Thoracic aorta (tissue), 2 donors: Measurements from ENCODE around the gene ANKMY1. TPM values are rescaled to one million over a fixed set of nuclear protein-coding genes. Genes with fewer than 3 reads are reported as not detected.

Experiments used
- ATAC-seq: fragments of 150-250 bp; one replicate; pipeline ENCODE4 v1.8.0; 2017; ENCODE audit warnings: low read depth; ENCODE audit not compliant: insufficient number of reproducible peaks, low FRiP score
- DNase-seq: peaks from one replicate; pipeline ENCODE4 v3.0.0-alpha.2; 2020; ENCODE audit warnings: low spot score
- H3K27ac ChIP-seq, 2 donors: fragments of 200-600 bp; sonication (generic); 1 replicate in 1 of 2; 2 replicates in 1 of 2; pipeline ENCODE4 v1.5.1; 2016; ENCODE audit warnings: mild to moderate bottlenecking in 2 of 2, moderate library complexity in 2 of 2
- H3K27me3 ChIP-seq: fragments of 200-600 bp; sonication (generic); replicated peaks from 2 replicates; pipeline ENCODE4 v1.6.0; 2016; ENCODE audit warnings: mild to moderate bottlenecking; ENCODE audit not compliant: insufficient read depth
- H3K36me3 ChIP-seq: fragments of 200-600 bp; sonication (generic); one replicate; pipeline ENCODE4 v1.5.1; 2016
- H3K4me1 ChIP-seq, 2 donors: fragments of 200-600 bp; sonication (generic); 1 replicate in 1 of 2; 2 replicates in 1 of 2; pipeline versions ENCODE4 v1.5.1 to v1.6.0; 2016; ENCODE audit warnings: low read depth in 2 of 2, mild to moderate bottlenecking in 1 of 2; ENCODE audit not compliant: control insufficient read depth in 1 of 2
- H3K4me3 ChIP-seq: fragments of 200-600 bp; sonication (generic); 2 replicates; pipeline ENCODE4 v1.5.1; 2016; ENCODE audit warnings: mild to moderate bottlenecking
- H3K9me3 ChIP-seq: fragments of 200-600 bp; sonication (generic); 2 replicates; pipeline ENCODE4 v1.5.1; 2016
- CTCF ChIP-seq: fragments of 200-600 bp; sonication (generic); IDR thresholded peaks from one replicate; pipeline ENCODE4 v1.5.1; 2019; ENCODE audit warnings: antibody characterized with exemption
- total RNA-seq, 2 donors: library from RNA; depleted of rRNA; stranded (reverse); fragments of >200 nt; gene quantifications; one replicate each; pipeline versions ENCODE4 v1.1.0 to v1.2.3, GENCODE V29; 2016

The ANKMY1 gene
- total RNA-seq, 2 donors from 2014 or later, result 20.0 to 44.8 TPM

GRCh38 chr2:240582781-240583180, 25.0 kb upstream of the ANKMY1 start:
- H3K27me3 ChIP-seq, result no peaks in the 10 kb centered on the region
- peaks cover 25 to 30% of the 10 kb centered on the region in 2 donors for H3K4me1 ChIP-seq
- H3K9me3 ChIP-seq, result no peaks in the 10 kb centered on the region
- no peak overlapping the region for H3K4me3 ChIP-seq
- no peak overlapping the region for H3K27ac ChIP-seq
- peaks cover 5% of the 10 kb centered on the region for H3K36me3 ChIP-seq
- no peak for TF ChIP-seq CTCF
- DNase-seq (no peak), ATAC-seq (no peak)

- Histone ChIP-seq H3K4me3 (no peak overlapping the region), H3K27me3 (no peaks in the 10 kb centered on the region), H3K27ac (no peak overlapping the region), H3K36me3 (peaks cover 14% of the 10 kb centered on the region), H3K9me3 (no peaks in the 10 kb centered on the region), H3K4me1 (peaks cover 19 to 23% of the 10 kb centered on the region in 2 donors)
- ATAC-seq (no peak), DNase-seq (no peak)
- no peak for TF ChIP-seq CTCF
These were observed 24.0 kb upstream of the ANKMY1 start for GRCh38 chr2:240581811-240582210.

- peaks cover 13 to 16% of the 10 kb centered on the region in 2 donors for H3K4me1 ChIP-seq
- TF ChIP-seq CTCF, result no peak
- H3K9me3 ChIP-seq, result no peaks in the 10 kb centered on the region
- no peaks in the 10 kb centered on the region for H3K27me3 ChIP-seq
- DNase-seq (no peak), ATAC-seq (peak; percentile 82)
- H3K27ac ChIP-seq, result peak overlapping the region; percentile 47 to 72
- peaks cover 30% of the 10 kb centered on the region for H3K36me3 ChIP-seq
- H3K4me3 ChIP-seq, result no peak overlapping the region
These were observed 22.2 kb upstream of the ANKMY1 start for GRCh38 chr2:240579771-240580614.

GRCh38 chr2:240579071-240579762, 21.4 kb upstream of the ANKMY1 start:
- no peaks in the 10 kb centered on the region for H3K9me3 ChIP-seq
- DNase-seq (no peak), ATAC-seq (no peak)
- H3K4me1 ChIP-seq, result peaks cover 8 to 9% of the 10 kb centered on the region in 2 donors
- H3K4me3 ChIP-seq, result no peak overlapping the region
- peak overlapping the region in 1 of 2 donors; percentile 72 for H3K27ac ChIP-seq
- no peak for TF ChIP-seq CTCF
- H3K27me3 ChIP-seq, result no peaks in the 10 kb centered on the region
- peaks cover 30% of the 10 kb centered on the region for H3K36me3 ChIP-seq

- peaks cover 30% of the 10 kb centered on the region for H3K36me3 ChIP-seq
- no peak overlapping the region for H3K27ac ChIP-seq
- no peaks in the 10 kb centered on the region for H3K27me3 ChIP-seq
- no peak for TF ChIP-seq CTCF
- DNase-seq (no peak), ATAC-seq (no peak)
- no peaks in the 10 kb centered on the region for H3K9me3 ChIP-seq
- H3K4me1 ChIP-seq, result peaks cover 7 to 9% of the 10 kb centered on the region in 2 donors
- H3K4me3 ChIP-seq, result no peak overlapping the region
These were observed 20.7 kb upstream of the ANKMY1 start for GRCh38 chr2:240578488-240578887.
